Tibial artery (tissue), 4 donors: ENCODE results near the gene KDM1B.
A peak's percentile ranks its signal among the peaks of the same experiment; 100 is the strongest.
"Not testable (repeated sequence)": the region's sequence is repeated elsewhere in the genome, so short reads cannot be mapped to it uniquely, and the experiment has no call there.

Experiments used
- DNase-seq, 2 donors: peaks; one replicate each; pipeline ENCODE4 v3.0.0-alpha.2; 2019
- H3K27ac ChIP-seq, 2 donors: fragments of 200-600 bp; sonication (generic) in 1 of 2; 1 replicate in 1 of 2; 2 replicates in 1 of 2; pipeline ENCODE4 v1.5.1; 2018 to 2019; ENCODE audit warnings: mild to moderate bottlenecking in 1 of 2
- H3K27me3 ChIP-seq, 2 donors: fragments of 200-600 bp; sonication (generic) in 1 of 2; one replicate each; pipeline versions ENCODE4 v1.5.1 to v1.6.0; 2016 to 2019
- H3K36me3 ChIP-seq, 3 donors: fragments of 200-600 bp; sonication (generic) in 2 of 3; one replicate each; pipeline ENCODE4 v1.5.1; 2016 to 2019; ENCODE audit warnings: mild to moderate bottlenecking in 2 of 3
- H3K4me1 ChIP-seq, 4 donors: fragments of 200-600 bp; sonication (generic) in 2 of 4; 1 replicate in 3 of 4; 2 replicates in 1 of 4; pipeline ENCODE4 v1.5.1; 2016 to 2019
- H3K4me3 ChIP-seq, 2 donors: fragments of 200-600 bp; sonication (generic) in 1 of 2; 1 replicate in 1 of 2; 2 replicates in 1 of 2; pipeline ENCODE4 v1.5.1; 2018 to 2019; ENCODE audit warnings: mild to moderate bottlenecking in 2 of 2
- H3K9me3 ChIP-seq, 3 donors: fragments of 200-600 bp; sonication (generic) in 1 of 3; one replicate each; pipeline ENCODE4 v1.5.1; 2016 to 2019
- intact Hi-C: fragments of 100-400 bp; cut with DNase I; formaldehyde crosslinking; loops from one replicate; pipeline ENCODE4 v1.15.0; 2023; ENCODE audit warnings: low total_unique reads
- TF ChIP-seq, protein P1 (sequence below), 2 experiments: fragments of 200-600 bp in 1 of 2; fragments of 450-650 bp in 1 of 2; IDR thresholded peaks; one replicate each; pipeline ENCODE4 v1.5.1; 2017 to 2019; ENCODE audit warnings: antibody characterized with exemption in 2 of 2, mild to moderate bottlenecking in 1 of 2, moderate library complexity in 1 of 2

The KDM1B gene

DNA sequence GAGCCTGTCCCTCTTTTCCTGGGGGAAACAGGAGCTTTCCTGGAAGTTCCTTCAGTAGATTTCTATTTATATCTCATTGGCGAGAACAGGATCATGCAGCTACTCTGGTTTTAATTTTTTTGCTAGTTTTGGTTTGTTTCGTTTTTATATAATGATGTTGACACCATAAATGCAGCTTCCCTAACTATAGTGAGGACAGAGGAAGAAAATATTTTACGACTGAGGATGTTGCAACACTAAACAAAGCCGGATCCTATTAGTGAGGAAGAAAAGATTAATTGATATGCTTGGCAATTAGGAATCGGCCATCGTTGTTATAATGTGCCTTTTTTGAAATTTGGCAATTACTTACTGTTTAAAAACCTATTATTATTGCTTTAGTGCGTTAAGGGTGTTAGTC, 16.6 kb downstream of the KDM1B start:
- TF ChIP-seq, protein P1, sequence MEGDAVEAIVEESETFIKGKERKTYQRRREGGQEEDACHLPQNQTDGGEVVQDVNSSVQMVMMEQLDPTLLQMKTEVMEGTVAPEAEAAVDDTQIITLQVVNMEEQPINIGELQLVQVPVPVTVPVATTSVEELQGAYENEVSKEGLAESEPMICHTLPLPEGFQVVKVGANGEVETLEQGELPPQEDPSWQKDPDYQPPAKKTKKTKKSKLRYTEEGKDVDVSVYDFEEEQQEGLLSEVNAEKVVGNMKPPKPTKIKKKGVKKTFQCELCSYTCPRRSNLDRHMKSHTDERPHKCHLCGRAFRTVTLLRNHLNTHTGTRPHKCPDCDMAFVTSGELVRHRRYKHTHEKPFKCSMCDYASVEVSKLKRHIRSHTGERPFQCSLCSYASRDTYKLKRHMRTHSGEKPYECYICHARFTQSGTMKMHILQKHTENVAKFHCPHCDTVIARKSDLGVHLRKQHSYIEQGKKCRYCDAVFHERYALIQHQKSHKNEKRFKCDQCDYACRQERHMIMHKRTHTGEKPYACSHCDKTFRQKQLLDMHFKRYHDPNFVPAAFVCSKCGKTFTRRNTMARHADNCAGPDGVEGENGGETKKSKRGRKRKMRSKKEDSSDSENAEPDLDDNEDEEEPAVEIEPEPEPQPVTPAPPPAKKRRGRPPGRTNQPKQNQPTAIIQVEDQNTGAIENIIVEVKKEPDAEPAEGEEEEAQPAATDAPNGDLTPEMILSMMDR (IDR thresholded peaks at IDR 0.05): no peak
- no peak for DNase-seq
- Histone ChIP-seq H3K9me3 (no peaks in the 10 kb centered on the region), H3K4me3 (no peak overlapping the region), H3K27ac (no peak overlapping the region), H3K27me3 (no peaks in the 10 kb centered on the region), H3K4me1 (no peaks in the 10 kb centered on the region), H3K36me3 (peaks cover 23 to 69% (median 59%) of the 10 kb centered on the region in 3 donors)
- intact Hi-C loops: no loop called here

DNA sequence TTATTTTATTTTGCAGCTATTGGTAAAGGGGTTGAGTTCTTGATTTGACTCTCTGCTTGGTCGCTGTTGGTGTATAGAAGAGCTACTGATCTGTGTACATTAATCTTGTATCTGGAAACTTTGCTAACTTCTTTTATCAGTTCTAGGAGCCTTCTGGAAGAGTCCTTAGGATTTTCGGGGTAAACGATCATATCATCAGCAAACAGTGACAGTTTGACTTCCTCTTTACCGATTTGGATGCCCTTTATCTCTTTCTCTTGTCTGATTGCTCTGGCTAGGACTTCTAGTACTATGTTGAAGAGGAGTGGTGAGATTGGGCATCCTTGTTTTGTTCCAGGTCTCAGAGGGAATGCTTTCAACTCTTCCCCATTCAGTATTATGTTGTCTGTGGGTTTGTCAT, 21.0 kb downstream of the KDM1B start:
- H3K9me3 ChIP-seq, H3K4me3 ChIP-seq, intact Hi-C loops, H3K4me1 ChIP-seq, H3K27ac ChIP-seq, H3K27me3 ChIP-seq, DNase-seq: not testable (repeated sequence)
- peaks cover 3 to 30% (median 29%) of the 10 kb centered on the region in 3 donors for H3K36me3 ChIP-seq

DNA sequence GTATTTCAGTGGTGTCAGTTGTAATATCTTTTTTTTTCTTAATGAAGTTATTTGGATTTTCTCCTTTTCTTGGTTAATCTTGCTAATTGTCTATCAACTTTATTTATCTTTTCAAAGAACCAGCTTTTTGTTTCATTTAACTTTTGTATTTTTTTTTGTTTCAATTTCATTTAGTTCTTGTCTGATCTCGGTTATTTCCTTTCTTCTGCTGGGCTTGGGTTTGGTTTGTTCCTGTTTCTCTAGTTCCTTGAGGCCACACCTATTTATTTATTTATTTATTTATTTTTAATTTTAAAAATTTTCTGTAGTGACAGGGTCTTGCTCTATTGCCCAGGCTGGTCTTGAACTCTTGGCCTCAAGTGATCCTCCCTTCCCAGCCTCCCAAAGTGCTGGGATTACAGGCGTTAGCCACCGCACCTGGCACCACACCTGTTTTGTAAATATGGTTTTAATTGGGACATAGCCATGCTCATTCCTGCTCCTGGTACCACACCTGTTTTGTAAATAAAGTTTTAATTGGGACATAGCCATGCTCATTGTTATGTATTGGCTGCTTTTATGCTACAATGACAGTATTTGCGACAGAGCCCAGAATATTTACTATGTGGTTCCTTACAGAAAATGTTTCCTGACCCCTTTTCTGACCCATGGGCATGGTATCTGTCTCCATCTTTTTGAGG, 22.2 kb downstream of the KDM1B start:
- Histone ChIP-seq H3K27ac (no peak overlapping the region), H3K36me3 (peaks cover 0 to 22% (median 18%) of the 10 kb centered on the region in 3 donors), H3K27me3 (no peaks in the 10 kb centered on the region), H3K4me1 (no peaks in the 10 kb centered on the region), H3K4me3 (no peak overlapping the region), H3K9me3 (no peaks in the 10 kb centered on the region)
- TF ChIP-seq, protein P1 (IDR thresholded peaks at IDR 0.05): no peak
- DNase-seq: no peak
- intact Hi-C loops: no loop called here

DNA sequence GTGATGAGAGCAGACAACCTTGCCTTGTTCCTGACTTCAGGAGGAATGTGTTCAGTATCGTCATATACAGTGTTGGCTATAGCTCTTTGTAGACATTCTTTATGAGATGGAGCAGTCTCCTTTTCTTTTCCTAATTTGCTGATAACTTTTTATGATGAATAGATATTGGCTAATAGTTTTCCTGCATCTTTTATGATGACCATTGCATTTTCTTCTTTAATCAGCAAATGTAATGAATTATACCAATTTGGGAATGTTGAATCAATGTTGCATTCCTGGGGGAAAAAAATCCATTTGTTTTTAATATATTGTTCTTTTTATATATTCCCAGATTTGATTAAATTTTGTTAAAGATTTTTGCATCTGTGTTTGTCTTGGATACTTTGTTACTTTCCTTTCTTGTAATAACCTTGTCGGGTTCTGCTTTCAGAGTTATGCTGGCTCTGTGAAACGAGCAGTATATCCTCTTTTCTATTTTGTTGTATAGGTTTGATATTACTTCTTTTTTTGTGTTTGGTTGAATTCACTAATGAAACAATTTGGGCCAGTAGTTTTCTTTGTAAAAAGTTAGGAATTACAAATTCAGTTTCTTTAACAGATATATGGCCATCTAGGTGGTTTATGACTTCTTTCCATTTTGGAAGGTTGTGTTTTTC, 23.9 kb downstream of the KDM1B start:
- Histone ChIP-seq H3K27me3 (no peaks in the 10 kb centered on the region), H3K36me3 (peaks cover 0 to 22% (median 14%) of the 10 kb centered on the region in 3 donors), H3K4me1 (peaks cover 0 to 4% (median 0%) of the 10 kb centered on the region in 4 donors), H3K27ac (no peak overlapping the region), H3K4me3 (no peak overlapping the region), H3K9me3 (no peaks in the 10 kb centered on the region)
- no peak for DNase-seq
- intact Hi-C loops: no loop called here
- TF ChIP-seq, protein P1 (IDR thresholded peaks at IDR 0.05): no peak

DNA sequence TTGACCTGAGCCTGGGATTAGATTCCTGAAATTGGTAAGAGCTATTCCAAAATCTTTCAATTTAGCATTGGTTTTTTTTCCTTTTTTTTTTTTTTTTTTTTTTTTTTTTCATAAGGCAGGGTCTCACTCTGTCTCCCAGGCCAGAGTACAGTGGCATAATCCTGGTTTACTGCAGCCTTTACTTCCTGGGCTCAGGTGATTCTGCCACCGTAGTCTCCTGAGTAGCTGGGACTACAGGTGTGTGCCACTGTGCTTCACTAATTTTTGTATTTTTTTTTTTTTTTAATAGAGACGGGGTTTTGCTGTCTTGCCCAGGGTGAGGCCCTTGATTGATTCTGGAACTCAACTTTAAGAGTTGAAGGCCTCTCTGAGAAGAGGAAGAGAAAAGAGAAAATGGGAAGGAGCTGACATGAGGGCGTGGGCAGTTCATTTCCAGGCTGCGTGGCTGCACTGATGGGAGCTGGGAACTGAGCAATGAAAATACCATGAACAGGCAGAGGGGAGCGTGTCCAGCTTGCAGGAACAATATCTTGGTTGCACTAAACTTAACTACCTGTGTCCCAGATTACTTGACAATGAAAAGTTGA, 24.6 kb downstream of the KDM1B start:
- Histone ChIP-seq H3K36me3 (peaks cover 0 to 17% (median 7%) of the 10 kb centered on the region in 3 donors), H3K27me3 (no peaks in the 10 kb centered on the region), H3K9me3 (no peaks in the 10 kb centered on the region), H3K27ac (no peak overlapping the region), H3K4me3 (no peak overlapping the region), H3K4me1 (peaks cover 0 to 4% (median 0%) of the 10 kb centered on the region in 4 donors)
- TF ChIP-seq, protein P1 (IDR thresholded peaks at IDR 0.05): no peak
- intact Hi-C loops: no loop called here
- peak in 1 of 2 donors; percentile 43 for DNase-seq

DNA sequence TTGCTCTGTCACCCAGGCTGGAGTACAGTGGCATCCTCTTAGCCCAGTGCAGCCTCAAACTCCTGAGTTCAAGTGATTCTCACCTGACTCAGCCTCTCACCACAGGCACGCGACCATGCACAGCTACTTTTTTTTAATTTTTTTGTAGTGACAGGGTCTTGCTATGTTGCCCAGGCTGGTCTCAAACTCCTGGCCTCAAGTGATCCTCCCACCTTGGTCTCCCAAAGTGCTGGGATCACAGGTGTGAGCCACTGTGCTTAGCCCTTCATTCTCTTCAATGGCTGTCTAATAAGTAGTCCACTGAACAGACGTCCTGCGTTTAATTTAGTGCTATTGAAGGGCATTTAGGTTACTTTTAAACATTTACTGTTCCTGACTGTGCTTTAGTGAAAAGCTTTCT, 27.3 kb downstream of the KDM1B start:
- Histone ChIP-seq H3K9me3 (no peaks in the 10 kb centered on the region), H3K27me3 (no peaks in the 10 kb centered on the region), H3K36me3 (peaks cover 0 to 8% (median 8%) of the 10 kb centered on the region in 3 donors), H3K4me1 (peaks cover 0 to 4% (median 0%) of the 10 kb centered on the region in 4 donors), H3K4me3 (no peak overlapping the region), H3K27ac (no peak overlapping the region)
- DNase-seq: no peak
- TF ChIP-seq, protein P1 (IDR thresholded peaks at IDR 0.05): no peak
- intact Hi-C loops: no loop called here
